GM23338 (cell line): ENCODE measurements around the gene OTP. TPM values are rescaled to one million over a fixed set of nuclear protein-coding genes. Genes with fewer than 3 reads are reported as not detected.

Experiments
- ATAC-seq: fragments of 200-7000 bp; cut with Tn5 transposase; 3 replicates; pipeline ENCODE4 v1.9.1; 2020
- DNase-seq: peaks from one replicate; pipeline ENCODE4 v3.0.0-alpha.2; 2015; ENCODE audit warnings: low spot score
- H2AFZ ChIP-seq: fragments of 200-600 bp; sonication (generic); 2 replicates; pipeline ENCODE4 v1.8.0; 2016; ENCODE audit warnings: antibody characterized with exemption, mild to moderate bottlenecking, moderate library complexity
- H3F3A ChIP-seq: fragments of 200-600 bp; sonication (generic); replicated peaks from 2 replicates; pipeline ENCODE4 v1.8.0; 2017; ENCODE audit warnings: antibody characterized with exemption, mixed run types, low read depth
- H3K27ac ChIP-seq: fragments of 200-600 bp; sonication (generic); 2 replicates; pipeline ENCODE4 v1.6.1; 2016; ENCODE audit warnings: low read depth
- H3K27me3 ChIP-seq: fragments of 200-600 bp; sonication (generic); 2 replicates; pipeline ENCODE4 v1.8.0; 2016; ENCODE audit warnings: mild to moderate bottlenecking, mixed run types, moderate library complexity; ENCODE audit not compliant: insufficient read depth
- H3K36me3 ChIP-seq: fragments of 200-600 bp; sonication (generic); 2 replicates; pipeline ENCODE4 v1.8.0; 2016; ENCODE audit warnings: mild to moderate bottlenecking; ENCODE audit not compliant: insufficient read depth
- H3K4me1 ChIP-seq: fragments of 200-600 bp; sonication (generic); 2 replicates; pipeline ENCODE4 v1.8.0; 2016; ENCODE audit warnings: mild to moderate bottlenecking, moderate library complexity; ENCODE audit not compliant: insufficient read depth
- H3K4me2 ChIP-seq: fragments of 200-600 bp; sonication (generic); 2 replicates; pipeline ENCODE4 v1.7.1; 2017; ENCODE audit warnings: mixed run types
- H3K4me3 ChIP-seq: fragments of 200-600 bp; sonication (generic); 2 replicates; pipeline ENCODE4 v1.6.1; 2016; ENCODE audit warnings: mixed run types
- H3K79me2 ChIP-seq: fragments of 200-600 bp; sonication (generic); replicated peaks from 2 replicates; pipeline ENCODE4 v1.8.0; 2017; ENCODE audit warnings: mild to moderate bottlenecking; ENCODE audit not compliant: insufficient read depth
- H3K9me2 ChIP-seq: fragments of 200-600 bp; sonication (generic); 2 replicates; pipeline ENCODE4 v1.8.0; 2017; ENCODE audit not compliant: insufficient read depth
- H4K20me1 ChIP-seq: fragments of 200-600 bp; sonication (generic); replicated peaks from 2 replicates; pipeline ENCODE4 v1.8.0; 2017; ENCODE audit warnings: mild to moderate bottlenecking; ENCODE audit not compliant: insufficient read depth
- H3K27ac Mint-ChIP-seq: 2 replicates; pipeline ENCODE4 v1.8.0; 2020; ENCODE audit warnings: inconsistent platforms, mild to moderate bottlenecking, moderate library complexity, mixed read lengths
- H3K27me3 Mint-ChIP-seq: 3 replicates; pipeline ENCODE4 v1.8.0; 2022; ENCODE audit warnings: low read depth, mild to moderate bottlenecking, moderate library complexity, mixed read lengths, inconsistent platforms; ENCODE audit not compliant: insufficient read depth, poor library complexity
- H3K36me3 Mint-ChIP-seq: 3 replicates; pipeline ENCODE4 v1.8.0; 2021; ENCODE audit warnings: low read depth, mild to moderate bottlenecking, inconsistent platforms, moderate library complexity, mixed read lengths
- H3K4me1 Mint-ChIP-seq: 3 replicates; pipeline ENCODE4 v1.8.0; 2020; ENCODE audit warnings: mild to moderate bottlenecking, inconsistent platforms, mixed read lengths
- H3K4me3 Mint-ChIP-seq: 3 replicates; pipeline ENCODE4 v1.8.0; 2021; ENCODE audit warnings: moderate library complexity, mild to moderate bottlenecking, inconsistent platforms, mixed read lengths
- H3K9me3 Mint-ChIP-seq: 3 replicates; pipeline ENCODE4 v1.8.0; 2020; ENCODE audit warnings: moderate library complexity, mild to moderate bottlenecking, inconsistent platforms, mixed read lengths
- CREB1 ChIP-seq: fragments of 250-450 bp; sonication (Bioruptor Pico); IDR thresholded peaks from 2 replicates; pipeline ENCODE4 v1.5.0; 2020; ENCODE audit warnings: low read depth, mild to moderate bottlenecking, moderate library complexity
- EZH2 ChIP-seq: fragments of 200-600 bp; sonication (generic); IDR thresholded peaks from one replicate; pipeline ENCODE4 v1.8.0; 2017; ENCODE audit warnings: antibody characterized with exemption, mild to moderate bottlenecking, low read depth; ENCODE audit not compliant: unreplicated experiment
- EZH2phosphoT487 ChIP-seq: fragments of 200-600 bp; sonication (generic); IDR thresholded peaks from one replicate; pipeline ENCODE4 v1.8.1; 2018; ENCODE audit warnings: antibody characterized with exemption; ENCODE audit not compliant: unreplicated experiment
- JUNB ChIP-seq: IDR thresholded peaks from one replicate; pipeline ENCODE4 v1.6.1; 2016; ENCODE audit warnings: antibody characterized with exemption; ENCODE audit not compliant: unreplicated experiment
- NANOG ChIP-seq: IDR thresholded peaks from 2 replicates; pipeline ENCODE4 v1.6.1; 2016; ENCODE audit warnings: antibody characterized with exemption, borderline replicate concordance
- POLR2AphosphoS5 ChIP-seq: IDR thresholded peaks from 2 replicates; pipeline ENCODE4 v1.6.1; 2016; ENCODE audit warnings: antibody characterized with exemption, low read depth
- STAT1 ChIP-seq: IDR thresholded peaks from one replicate; pipeline ENCODE4 v1.6.1; 2016; ENCODE audit warnings: antibody characterized with exemption; ENCODE audit not compliant: unreplicated experiment
- ZNF114 ChIP-seq: fragments of 250-450 bp; sonication (Bioruptor Pico); IDR thresholded peaks from 2 replicates; pipeline ENCODE4 v1.5.0; 2020; ENCODE audit warnings: mild to moderate bottlenecking, moderate library complexity
- ZNF331 ChIP-seq: fragments of 250-450 bp; sonication (Bioruptor Pico); IDR thresholded peaks from 2 replicates; pipeline ENCODE4 v1.5.0; 2020; ENCODE audit warnings: low read depth, mild to moderate bottlenecking, moderate library complexity
- polyA plus RNA-seq: library from polyadenylated mRNA; unstranded; fragments of >200 nt; fragmentation: Nextera tagmentation; extraction: Ambion mirVana; gene quantifications from 2 replicates; pipeline ENCODE4 v1.2.1, GENCODE V29; 2016
- total RNA-seq: library from RNA; depleted of rRNA; stranded (reverse); fragments of >200 nt; shearing (Covaris generic); gene quantifications from 2 replicates; pipeline ENCODE4 v1.2.3, GENCODE V29; 2014
- TF ChIP-seq, protein P1 (sequence below): fragments of 250-450 bp; sonication (Bioruptor Pico); IDR thresholded peaks from 2 replicates; pipeline ENCODE4 v1.5.0; 2020; ENCODE audit warnings: mild to moderate bottlenecking, moderate library complexity
- TF ChIP-seq, protein P2 (sequence below): IDR thresholded peaks from 2 replicates; pipeline ENCODE4 v1.6.1; 2016; ENCODE audit warnings: antibody characterized with exemption
- TF ChIP-seq, protein P3 (sequence below), 2 experiments: fragments of 200-600 bp in 1 of 2; sonication (generic) in 1 of 2; conservative IDR thresholded peaks; 2 replicates each; pipeline versions ENCODE4 v1.5.1 to v1.6.1; 2016 to 2017; ENCODE audit warnings: antibody characterized with exemption in 2 of 2, low read depth in 2 of 2, mild to moderate bottlenecking in 2 of 2, moderate library complexity in 1 of 2
- TF ChIP-seq, protein P4 (sequence below): IDR thresholded peaks from one replicate; pipeline ENCODE4 v1.6.1; 2018; ENCODE audit warnings: antibody characterized with exemption; ENCODE audit not compliant: unreplicated experiment

Gene OTP
- total and polyA plus RNA-seq, 2 experiments from 2014 or later: not detected

DNA sequence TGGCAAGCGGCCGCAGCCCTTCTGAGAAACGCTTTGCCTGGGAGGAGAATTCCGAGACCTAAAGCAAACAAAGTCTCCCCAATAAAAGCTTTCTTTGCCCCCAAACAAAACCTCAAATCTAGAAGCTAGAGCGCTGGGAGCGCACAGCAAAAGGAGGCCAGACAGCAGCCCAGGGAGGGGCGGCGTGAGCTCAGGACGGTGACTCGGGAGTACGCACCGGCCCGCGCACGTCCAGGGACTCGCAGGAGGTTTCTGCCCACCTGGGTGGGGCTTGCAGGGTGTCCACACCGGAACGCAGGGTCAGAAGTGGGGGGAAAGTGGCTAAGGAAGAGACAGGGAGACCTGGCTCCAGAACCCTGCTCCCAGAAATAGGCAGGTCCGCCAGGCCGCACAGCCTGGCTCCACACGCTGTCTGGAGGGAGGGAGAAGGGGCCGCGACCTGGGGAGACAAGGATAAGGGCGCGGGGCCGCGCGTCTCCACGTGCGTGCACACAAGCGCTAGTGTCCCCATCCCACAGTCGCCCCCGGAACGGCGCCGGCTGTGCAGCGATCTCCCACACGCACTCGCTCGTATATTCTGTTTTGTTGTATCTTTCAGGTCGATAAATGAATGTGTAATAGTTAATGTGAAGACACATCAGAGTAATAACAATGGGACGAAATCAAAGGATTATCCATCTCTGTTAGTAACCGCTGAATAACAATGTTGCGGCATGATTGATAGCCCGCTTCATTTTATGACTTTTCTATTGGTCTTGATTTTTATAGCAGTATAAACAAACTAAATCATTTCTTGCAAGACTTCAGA is 2.3 kb upstream of the OTP start:
- Histone ChIP-seq H3K27me3 (peaks cover 99% of the 10 kb centered on the region), H3K9me2 (no peaks in the 10 kb centered on the region), H3F3A (peaks cover 23% of the 10 kb centered on the region), H3K79me2 (no peaks in the 10 kb centered on the region), H3K4me2 (peak overlapping the region; percentile 46), H3K4me1 (peaks cover 60% of the 10 kb centered on the region), H3K4me3 (peak overlapping the region; percentile 22), H3K27ac (no peak overlapping the region), H2AFZ (no peak overlapping the region), H4K20me1 (peaks cover 40% of the 10 kb centered on the region), H3K36me3 (no peaks in the 10 kb centered on the region)
- peaks cover 97% of the 10 kb centered on the region for H3K27me3 Mint-ChIP-seq
- H3K36me3 Mint-ChIP-seq: no peaks in the 10 kb centered on the region; the same call in 2 of the 3 replicates
- ATAC-seq (peak; percentile 1; the same call in 1 of the 3 replicates), DNase-seq (peak; percentile 51)
- peaks cover 56% of the 10 kb centered on the region for H3K4me1 Mint-ChIP-seq
- peaks cover 5% of the 10 kb centered on the region; the same call in 2 of the 3 replicates for H3K9me3 Mint-ChIP-seq
- H3K27ac Mint-ChIP-seq: no peak overlapping the region
- no peak for TF ChIP-seq JUNB
- TF ChIP-seq, protein P1, sequence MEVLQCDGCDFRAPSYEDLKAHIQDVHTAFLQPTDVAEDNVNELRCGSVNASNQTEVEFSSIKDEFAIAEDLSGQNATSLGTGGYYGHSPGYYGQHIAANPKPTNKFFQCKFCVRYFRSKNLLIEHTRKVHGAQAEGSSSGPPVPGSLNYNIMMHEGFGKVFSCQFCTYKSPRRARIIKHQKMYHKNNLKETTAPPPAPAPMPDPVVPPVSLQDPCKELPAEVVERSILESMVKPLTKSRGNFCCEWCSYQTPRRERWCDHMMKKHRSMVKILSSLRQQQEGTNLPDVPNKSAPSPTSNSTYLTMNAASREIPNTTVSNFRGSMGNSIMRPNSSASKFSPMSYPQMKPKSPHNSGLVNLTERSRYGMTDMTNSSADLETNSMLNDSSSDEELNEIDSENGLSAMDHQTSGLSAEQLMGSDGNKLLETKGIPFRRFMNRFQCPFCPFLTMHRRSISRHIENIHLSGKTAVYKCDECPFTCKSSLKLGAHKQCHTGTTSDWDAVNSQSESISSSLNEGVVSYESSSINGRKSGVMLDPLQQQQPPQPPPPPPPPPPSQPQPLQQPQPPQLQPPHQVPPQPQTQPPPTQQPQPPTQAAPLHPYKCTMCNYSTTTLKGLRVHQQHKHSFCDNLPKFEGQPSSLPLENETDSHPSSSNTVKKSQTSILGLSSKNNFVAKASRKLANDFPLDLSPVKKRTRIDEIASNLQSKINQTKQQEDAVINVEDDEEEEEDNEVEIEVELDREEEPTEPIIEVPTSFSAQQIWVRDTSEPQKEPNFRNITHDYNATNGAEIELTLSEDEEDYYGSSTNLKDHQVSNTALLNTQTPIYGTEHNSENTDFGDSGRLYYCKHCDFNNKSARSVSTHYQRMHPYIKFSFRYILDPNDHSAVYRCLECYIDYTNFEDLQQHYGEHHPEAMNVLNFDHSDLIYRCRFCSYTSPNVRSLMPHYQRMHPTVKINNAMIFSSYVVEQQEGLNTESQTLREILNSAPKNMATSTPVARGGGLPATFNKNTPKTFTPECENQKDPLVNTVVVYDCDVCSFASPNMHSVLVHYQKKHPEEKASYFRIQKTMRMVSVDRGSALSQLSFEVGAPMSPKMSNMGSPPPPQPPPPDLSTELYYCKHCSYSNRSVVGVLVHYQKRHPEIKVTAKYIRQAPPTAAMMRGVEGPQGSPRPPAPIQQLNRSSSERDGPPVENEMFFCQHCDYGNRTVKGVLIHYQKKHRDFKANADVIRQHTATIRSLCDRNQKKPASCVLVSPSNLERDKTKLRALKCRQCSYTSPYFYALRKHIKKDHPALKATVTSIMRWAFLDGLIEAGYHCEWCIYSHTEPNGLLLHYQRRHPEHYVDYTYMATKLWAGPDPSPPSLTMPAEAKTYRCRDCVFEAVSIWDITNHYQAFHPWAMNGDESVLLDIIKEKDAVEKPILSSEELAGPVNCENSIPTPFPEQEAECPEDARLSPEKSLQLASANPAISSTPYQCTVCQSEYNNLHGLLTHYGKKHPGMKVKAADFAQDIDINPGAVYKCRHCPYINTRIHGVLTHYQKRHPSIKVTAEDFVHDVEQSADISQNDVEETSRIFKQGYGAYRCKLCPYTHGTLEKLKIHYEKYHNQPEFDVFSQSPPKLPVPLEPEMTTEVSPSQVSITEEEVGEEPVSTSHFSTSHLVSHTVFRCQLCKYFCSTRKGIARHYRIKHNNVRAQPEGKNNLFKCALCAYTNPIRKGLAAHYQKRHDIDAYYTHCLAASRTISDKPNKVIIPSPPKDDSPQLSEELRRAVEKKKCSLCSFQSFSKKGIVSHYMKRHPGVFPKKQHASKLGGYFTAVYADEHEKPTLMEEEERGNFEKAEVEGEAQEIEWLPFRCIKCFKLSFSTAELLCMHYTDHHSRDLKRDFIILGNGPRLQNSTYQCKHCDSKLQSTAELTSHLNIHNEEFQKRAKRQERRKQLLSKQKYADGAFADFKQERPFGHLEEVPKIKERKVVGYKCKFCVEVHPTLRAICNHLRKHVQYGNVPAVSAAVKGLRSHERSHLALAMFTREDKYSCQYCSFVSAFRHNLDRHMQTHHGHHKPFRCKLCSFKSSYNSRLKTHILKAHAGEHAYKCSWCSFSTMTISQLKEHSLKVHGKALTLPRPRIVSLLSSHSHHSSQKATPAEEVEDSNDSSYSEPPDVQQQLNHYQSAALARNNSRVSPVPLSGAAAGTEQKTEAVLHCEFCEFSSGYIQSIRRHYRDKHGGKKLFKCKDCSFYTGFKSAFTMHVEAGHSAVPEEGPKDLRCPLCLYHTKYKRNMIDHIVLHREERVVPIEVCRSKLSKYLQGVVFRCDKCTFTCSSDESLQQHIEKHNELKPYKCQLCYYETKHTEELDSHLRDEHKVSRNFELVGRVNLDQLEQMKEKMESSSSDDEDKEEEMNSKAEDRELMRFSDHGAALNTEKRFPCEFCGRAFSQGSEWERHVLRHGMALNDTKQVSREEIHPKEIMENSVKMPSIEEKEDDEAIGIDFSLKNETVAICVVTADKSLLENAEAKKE: no peak
- TF ChIP-seq NANOG: no peak
- TF ChIP-seq, protein P2, sequence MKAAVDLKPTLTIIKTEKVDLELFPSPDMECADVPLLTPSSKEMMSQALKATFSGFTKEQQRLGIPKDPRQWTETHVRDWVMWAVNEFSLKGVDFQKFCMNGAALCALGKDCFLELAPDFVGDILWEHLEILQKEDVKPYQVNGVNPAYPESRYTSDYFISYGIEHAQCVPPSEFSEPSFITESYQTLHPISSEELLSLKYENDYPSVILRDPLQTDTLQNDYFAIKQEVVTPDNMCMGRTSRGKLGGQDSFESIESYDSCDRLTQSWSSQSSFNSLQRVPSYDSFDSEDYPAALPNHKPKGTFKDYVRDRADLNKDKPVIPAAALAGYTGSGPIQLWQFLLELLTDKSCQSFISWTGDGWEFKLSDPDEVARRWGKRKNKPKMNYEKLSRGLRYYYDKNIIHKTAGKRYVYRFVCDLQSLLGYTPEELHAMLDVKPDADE: no peak
- no peak for TF ChIP-seq ZNF114
- peak; percentile 87 for TF ChIP-seq EZH2phosphoT487
- TF ChIP-seq EZH2: peak; percentile 97
- TF ChIP-seq ZNF331: no peak
- TF ChIP-seq POLR2AphosphoS5: no peak
- no peak for TF ChIP-seq CREB1 (CRISPR knock-in tag)
- TF ChIP-seq STAT1: no peak
- TF ChIP-seq, protein P3, sequence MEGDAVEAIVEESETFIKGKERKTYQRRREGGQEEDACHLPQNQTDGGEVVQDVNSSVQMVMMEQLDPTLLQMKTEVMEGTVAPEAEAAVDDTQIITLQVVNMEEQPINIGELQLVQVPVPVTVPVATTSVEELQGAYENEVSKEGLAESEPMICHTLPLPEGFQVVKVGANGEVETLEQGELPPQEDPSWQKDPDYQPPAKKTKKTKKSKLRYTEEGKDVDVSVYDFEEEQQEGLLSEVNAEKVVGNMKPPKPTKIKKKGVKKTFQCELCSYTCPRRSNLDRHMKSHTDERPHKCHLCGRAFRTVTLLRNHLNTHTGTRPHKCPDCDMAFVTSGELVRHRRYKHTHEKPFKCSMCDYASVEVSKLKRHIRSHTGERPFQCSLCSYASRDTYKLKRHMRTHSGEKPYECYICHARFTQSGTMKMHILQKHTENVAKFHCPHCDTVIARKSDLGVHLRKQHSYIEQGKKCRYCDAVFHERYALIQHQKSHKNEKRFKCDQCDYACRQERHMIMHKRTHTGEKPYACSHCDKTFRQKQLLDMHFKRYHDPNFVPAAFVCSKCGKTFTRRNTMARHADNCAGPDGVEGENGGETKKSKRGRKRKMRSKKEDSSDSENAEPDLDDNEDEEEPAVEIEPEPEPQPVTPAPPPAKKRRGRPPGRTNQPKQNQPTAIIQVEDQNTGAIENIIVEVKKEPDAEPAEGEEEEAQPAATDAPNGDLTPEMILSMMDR (conservative IDR thresholded peaks at IDR 0.05; ENCODE audit: low read depth in 2 of 2): no peak
- TF ChIP-seq, protein P4, sequence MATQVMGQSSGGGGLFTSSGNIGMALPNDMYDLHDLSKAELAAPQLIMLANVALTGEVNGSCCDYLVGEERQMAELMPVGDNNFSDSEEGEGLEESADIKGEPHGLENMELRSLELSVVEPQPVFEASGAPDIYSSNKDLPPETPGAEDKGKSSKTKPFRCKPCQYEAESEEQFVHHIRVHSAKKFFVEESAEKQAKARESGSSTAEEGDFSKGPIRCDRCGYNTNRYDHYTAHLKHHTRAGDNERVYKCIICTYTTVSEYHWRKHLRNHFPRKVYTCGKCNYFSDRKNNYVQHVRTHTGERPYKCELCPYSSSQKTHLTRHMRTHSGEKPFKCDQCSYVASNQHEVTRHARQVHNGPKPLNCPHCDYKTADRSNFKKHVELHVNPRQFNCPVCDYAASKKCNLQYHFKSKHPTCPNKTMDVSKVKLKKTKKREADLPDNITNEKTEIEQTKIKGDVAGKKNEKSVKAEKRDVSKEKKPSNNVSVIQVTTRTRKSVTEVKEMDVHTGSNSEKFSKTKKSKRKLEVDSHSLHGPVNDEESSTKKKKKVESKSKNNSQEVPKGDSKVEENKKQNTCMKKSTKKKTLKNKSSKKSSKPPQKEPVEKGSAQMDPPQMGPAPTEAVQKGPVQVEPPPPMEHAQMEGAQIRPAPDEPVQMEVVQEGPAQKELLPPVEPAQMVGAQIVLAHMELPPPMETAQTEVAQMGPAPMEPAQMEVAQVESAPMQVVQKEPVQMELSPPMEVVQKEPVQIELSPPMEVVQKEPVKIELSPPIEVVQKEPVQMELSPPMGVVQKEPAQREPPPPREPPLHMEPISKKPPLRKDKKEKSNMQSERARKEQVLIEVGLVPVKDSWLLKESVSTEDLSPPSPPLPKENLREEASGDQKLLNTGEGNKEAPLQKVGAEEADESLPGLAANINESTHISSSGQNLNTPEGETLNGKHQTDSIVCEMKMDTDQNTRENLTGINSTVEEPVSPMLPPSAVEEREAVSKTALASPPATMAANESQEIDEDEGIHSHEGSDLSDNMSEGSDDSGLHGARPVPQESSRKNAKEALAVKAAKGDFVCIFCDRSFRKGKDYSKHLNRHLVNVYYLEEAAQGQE: no peak
- peak overlapping the region; percentile 61 for H3K4me3 Mint-ChIP-seq
